GM10847 (cell line): ENCODE measurements around the gene ADGRL3.

Source experiments
- POLR2A ChIP-seq: IDR thresholded peaks from 2 replicates; pipeline ENCODE4 v1.6.1; 2011; ENCODE audit not compliant: insufficient read length; ENCODE audit errors: extremely low read depth

The ADGRL3 gene

GRCh38 chr4:61727286-61727685, 527.2 kb downstream of the ADGRL3 start:
- no peak for TF ChIP-seq POLR2A

GRCh38 chr4:61734409-61734808, 534.3 kb downstream of the ADGRL3 start:
- no peak for TF ChIP-seq POLR2A

GRCh38 chr4:61739887-61740286, 539.8 kb downstream of the ADGRL3 start:
- TF ChIP-seq POLR2A = no peak

GRCh38 chr4:61740886-61741285, 540.8 kb downstream of the ADGRL3 start:
- TF ChIP-seq POLR2A = no peak

GRCh38 chr4:61741327-61742096, 541.4 kb downstream of the ADGRL3 start:
- TF ChIP-seq POLR2A = no peak

GRCh38 chr4:61750810-61751209, 550.7 kb downstream of the ADGRL3 start:
- TF ChIP-seq POLR2A = no peak

- no peak for TF ChIP-seq POLR2A
Measured at GRCh38 chr4:61752617-61753016, 552.5 kb downstream of the ADGRL3 start.

- TF ChIP-seq POLR2A = no peak
Measured at GRCh38 chr4:61753739-61754138, 553.6 kb downstream of the ADGRL3 start.

GRCh38 chr4:61760820-61761219, 560.7 kb downstream of the ADGRL3 start:
- no peak for TF ChIP-seq POLR2A

- no peak for TF ChIP-seq POLR2A
Measured at GRCh38 chr4:61762722-61763627, 562.8 kb downstream of the ADGRL3 start.

- no peak for TF ChIP-seq POLR2A
Measured at GRCh38 chr4:61763682-61764081, 563.6 kb downstream of the ADGRL3 start.

GRCh38 chr4:61770456-61770855, 570.3 kb downstream of the ADGRL3 start:
- TF ChIP-seq POLR2A = no peak

GRCh38 chr4:61771056-61771455, 570.9 kb downstream of the ADGRL3 start:
- no peak for TF ChIP-seq POLR2A

GRCh38 chr4:61772126-61772525, 572.0 kb downstream of the ADGRL3 start:
- TF ChIP-seq POLR2A = no peak

GRCh38 chr4:61773655-61774245, 573.6 kb downstream of the ADGRL3 start:
- TF ChIP-seq POLR2A = no peak

- no peak for TF ChIP-seq POLR2A
Measured at GRCh38 chr4:61782133-61782532, 582.0 kb downstream of the ADGRL3 start.
